Glutamatergic neuron (in vitro differentiated cells): Measurements from ENCODE around the gene SUCLA2. TPM values are rescaled to one million over a fixed set of nuclear protein-coding genes. Genes with fewer than 3 reads are reported as not detected.

ENCODE experiments used
- DNase-seq: peaks from one replicate; pipeline ENCODE4 v3.0.0; 2022
- H3K27ac Mint-ChIP-seq: one replicate; pipeline ENCODE4 v1.8.0; 2020; ENCODE audit warnings: mild to moderate bottlenecking, mixed read lengths, inconsistent platforms; ENCODE audit not compliant: unreplicated experiment
- H3K27me3 Mint-ChIP-seq: one replicate; pipeline ENCODE4 v1.8.0; 2020; ENCODE audit warnings: mild to moderate bottlenecking, moderate library complexity, mixed read lengths, inconsistent platforms; ENCODE audit not compliant: unreplicated experiment
- H3K36me3 Mint-ChIP-seq: one replicate; pipeline ENCODE4 v1.8.0; 2020; ENCODE audit warnings: mild to moderate bottlenecking, mixed read lengths, inconsistent platforms; ENCODE audit not compliant: unreplicated experiment
- H3K4me1 Mint-ChIP-seq: one replicate; pipeline ENCODE4 v1.8.0; 2020; ENCODE audit warnings: mild to moderate bottlenecking, low read depth, mixed read lengths, inconsistent platforms; ENCODE audit not compliant: unreplicated experiment
- H3K4me3 Mint-ChIP-seq: one replicate; pipeline ENCODE4 v1.8.0; 2020; ENCODE audit warnings: mild to moderate bottlenecking, mixed read lengths, inconsistent platforms; ENCODE audit not compliant: unreplicated experiment
- H3K9me3 Mint-ChIP-seq: one replicate; pipeline ENCODE4 v1.8.0; 2020; ENCODE audit warnings: mild to moderate bottlenecking, moderate library complexity, mixed read lengths, inconsistent platforms; ENCODE audit not compliant: unreplicated experiment
- CTCF ChIP-seq: fragments of 200-600 bp; sonication (generic); IDR thresholded peaks from one replicate; pipeline ENCODE4 v1.5.0; 2021; ENCODE audit not compliant: partially characterized antibody, unreplicated experiment
- total RNA-seq: library from RNA; stranded (reverse); fragmentation: NEBNext Ultra II Directional; extraction: Animal tissue kit (Norgen Biotek cat#: 25700); gene quantifications from one replicate; pipeline ENCODE4 v1.2.1, GENCODE V29; 2021; ENCODE audit not compliant: unreplicated experiment

The SUCLA2 gene
- total RNA-seq, 1 donor from 2014 or later, result 43.2 TPM

- no peak for DNase-seq
- no peak overlapping the region for H3K4me3 Mint-ChIP-seq
- no peak overlapping the region for H3K27ac Mint-ChIP-seq
- no peaks in the 10 kb centered on the region for H3K36me3 Mint-ChIP-seq
- peaks cover 3% of the 10 kb centered on the region for H3K9me3 Mint-ChIP-seq
- H3K27me3 Mint-ChIP-seq, result no peaks in the 10 kb centered on the region
- H3K4me1 Mint-ChIP-seq, result no peaks in the 10 kb centered on the region
- no peak for TF ChIP-seq CTCF
Observed at GRCh38 chr13:47908197-47908902, 92.7 kb downstream of the SUCLA2 start.

GRCh38 chr13:47904891-47905290, 96.2 kb downstream of the SUCLA2 start:
- no peak for TF ChIP-seq CTCF
- H3K9me3 Mint-ChIP-seq, result peaks cover 2% of the 10 kb centered on the region
- H3K36me3 Mint-ChIP-seq, result no peaks in the 10 kb centered on the region
- no peak for DNase-seq
- H3K27ac Mint-ChIP-seq, result no peak overlapping the region
- no peaks in the 10 kb centered on the region for H3K4me1 Mint-ChIP-seq
- H3K27me3 Mint-ChIP-seq, result no peaks in the 10 kb centered on the region
- no peak overlapping the region for H3K4me3 Mint-ChIP-seq

- Mint-ChIP-seq H3K27ac (no peak overlapping the region), H3K4me3 (no peak overlapping the region)
Observed at GRCh38 chr13:47904241-47904640, 96.8 kb downstream of the SUCLA2 start.

GRCh38 chr13:47903836-47904235, 97.2 kb downstream of the SUCLA2 start:
- no peak for DNase-seq
- Mint-ChIP-seq H3K4me3 (no peak overlapping the region), H3K9me3 (no peaks in the 10 kb centered on the region), H3K27ac (no peak overlapping the region), H3K4me1 (no peaks in the 10 kb centered on the region), H3K27me3 (no peaks in the 10 kb centered on the region), H3K36me3 (no peaks in the 10 kb centered on the region)
- no peak for TF ChIP-seq CTCF

More at GRCh38 chr13:47904241-47904640, 96.8 kb downstream of the SUCLA2 start:
- Mint-ChIP-seq H3K9me3 (no peaks in the 10 kb centered on the region), H3K36me3 (no peaks in the 10 kb centered on the region), H3K4me1 (no peaks in the 10 kb centered on the region), H3K27me3 (no peaks in the 10 kb centered on the region)
- no peak for TF ChIP-seq CTCF
- no peak for DNase-seq

DNA sequence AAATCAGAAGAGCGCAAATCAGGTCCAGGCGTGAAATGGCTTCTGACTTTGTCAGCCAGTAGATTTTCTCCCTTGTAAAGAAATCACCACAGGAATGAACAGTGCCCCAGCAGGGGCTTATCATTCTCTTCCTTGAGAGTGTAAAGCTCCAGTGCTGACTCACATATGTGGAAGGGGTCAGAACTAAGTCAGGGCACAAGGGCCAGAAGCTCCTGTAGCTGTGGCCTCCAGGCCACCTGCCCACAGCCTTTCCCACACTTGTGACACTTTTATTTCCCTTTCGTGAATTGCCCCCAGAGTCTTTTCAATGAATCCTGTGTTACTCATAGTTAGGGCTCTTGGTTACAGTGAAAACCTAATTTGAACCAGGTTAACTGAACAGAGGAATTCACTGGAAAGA, 99.6 kb downstream of the SUCLA2 start:
- H3K4me3 Mint-ChIP-seq, result no peak overlapping the region
- no peaks in the 10 kb centered on the region for H3K9me3 Mint-ChIP-seq
- H3K27me3 Mint-ChIP-seq, result no peaks in the 10 kb centered on the region
- H3K4me1 Mint-ChIP-seq, result no peaks in the 10 kb centered on the region
- H3K36me3 Mint-ChIP-seq, result no peaks in the 10 kb centered on the region
- no peak overlapping the region for H3K27ac Mint-ChIP-seq
- DNase-seq, result no peak
- no peak for TF ChIP-seq CTCF
